WERI-Rb-1 (cell line): ENCODE measurements around the gene PCBP1.
"Not testable (repeated sequence)": the region's sequence is repeated elsewhere in the genome, so short reads cannot be mapped to it uniquely, and the experiment has no call there.

Experiments
- DNase-seq: peaks from one replicate; pipeline ENCODE4 v3.0.0-alpha.2; 2020
- H3K27ac ChIP-seq: fragments of 250-450 bp; sonication (Bioruptor Pico); 2 replicates; pipeline ENCODE4 v1.5.1; 2020; ENCODE audit warnings: mild to moderate bottlenecking, moderate library complexity
- H3K27me3 ChIP-seq: fragments of 250-450 bp; sonication (Bioruptor Pico); 2 replicates; pipeline ENCODE4 v1.5.1; 2021; ENCODE audit warnings: mild to moderate bottlenecking, low read depth, moderate library complexity; ENCODE audit not compliant: insufficient read depth, severe bottlenecking
- H3K36me3 ChIP-seq: fragments of 250-450 bp; sonication (Bioruptor Pico); 2 replicates; pipeline ENCODE4 v1.5.1; 2020; ENCODE audit warnings: mild to moderate bottlenecking, moderate library complexity
- H3K4me3 ChIP-seq: 2 replicates; pipeline ENCODE4 v1.5.1; 2011; ENCODE audit warnings: low read depth, mild to moderate bottlenecking, control low read depth, low read length
- H3K9me3 ChIP-seq: fragments of 250-450 bp; sonication (Bioruptor Pico); 2 replicates; pipeline ENCODE4 v1.5.1; 2021; ENCODE audit warnings: mild to moderate bottlenecking, moderate library complexity; ENCODE audit not compliant: severe bottlenecking
- TF ChIP-seq, protein P1 (sequence below): IDR thresholded peaks from 2 replicates; pipeline ENCODE4 v1.5.1; 2011; ENCODE audit warnings: low read depth, mild to moderate bottlenecking, control low read depth, inconsistent platforms, low read length

Gene PCBP1

GRCh38 chr2:70049255-70049654, 38.0 kb upstream of the PCBP1 start:
- Histone ChIP-seq H3K9me3 (no peaks in the 10 kb centered on the region), H3K36me3 (peaks cover 79% of the 10 kb centered on the region), H3K27me3 (no peaks in the 10 kb centered on the region), H3K27ac (no peak overlapping the region), H3K4me3 (no peak overlapping the region)
- TF ChIP-seq, protein P1, sequence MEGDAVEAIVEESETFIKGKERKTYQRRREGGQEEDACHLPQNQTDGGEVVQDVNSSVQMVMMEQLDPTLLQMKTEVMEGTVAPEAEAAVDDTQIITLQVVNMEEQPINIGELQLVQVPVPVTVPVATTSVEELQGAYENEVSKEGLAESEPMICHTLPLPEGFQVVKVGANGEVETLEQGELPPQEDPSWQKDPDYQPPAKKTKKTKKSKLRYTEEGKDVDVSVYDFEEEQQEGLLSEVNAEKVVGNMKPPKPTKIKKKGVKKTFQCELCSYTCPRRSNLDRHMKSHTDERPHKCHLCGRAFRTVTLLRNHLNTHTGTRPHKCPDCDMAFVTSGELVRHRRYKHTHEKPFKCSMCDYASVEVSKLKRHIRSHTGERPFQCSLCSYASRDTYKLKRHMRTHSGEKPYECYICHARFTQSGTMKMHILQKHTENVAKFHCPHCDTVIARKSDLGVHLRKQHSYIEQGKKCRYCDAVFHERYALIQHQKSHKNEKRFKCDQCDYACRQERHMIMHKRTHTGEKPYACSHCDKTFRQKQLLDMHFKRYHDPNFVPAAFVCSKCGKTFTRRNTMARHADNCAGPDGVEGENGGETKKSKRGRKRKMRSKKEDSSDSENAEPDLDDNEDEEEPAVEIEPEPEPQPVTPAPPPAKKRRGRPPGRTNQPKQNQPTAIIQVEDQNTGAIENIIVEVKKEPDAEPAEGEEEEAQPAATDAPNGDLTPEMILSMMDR: no peak
- no peak for DNase-seq

- Histone ChIP-seq H3K36me3 (peaks cover 86% of the 10 kb centered on the region), H3K27ac (no peak overlapping the region)
These were observed 36.4 kb upstream of the PCBP1 start for GRCh38 chr2:70050631-70051425.

GRCh38 chr2:70055259-70055658, 32.0 kb upstream of the PCBP1 start:
- not testable (repeated sequence) for H3K9me3 ChIP-seq

More at GRCh38 chr2:70050631-70051425, 36.4 kb upstream of the PCBP1 start:
- H3K4me3 ChIP-seq: no peak overlapping the region
- no peaks in the 10 kb centered on the region for H3K9me3 ChIP-seq
- H3K27me3 ChIP-seq: no peaks in the 10 kb centered on the region
- TF ChIP-seq, protein P1: no peak
- DNase-seq: no peak

DNA sequence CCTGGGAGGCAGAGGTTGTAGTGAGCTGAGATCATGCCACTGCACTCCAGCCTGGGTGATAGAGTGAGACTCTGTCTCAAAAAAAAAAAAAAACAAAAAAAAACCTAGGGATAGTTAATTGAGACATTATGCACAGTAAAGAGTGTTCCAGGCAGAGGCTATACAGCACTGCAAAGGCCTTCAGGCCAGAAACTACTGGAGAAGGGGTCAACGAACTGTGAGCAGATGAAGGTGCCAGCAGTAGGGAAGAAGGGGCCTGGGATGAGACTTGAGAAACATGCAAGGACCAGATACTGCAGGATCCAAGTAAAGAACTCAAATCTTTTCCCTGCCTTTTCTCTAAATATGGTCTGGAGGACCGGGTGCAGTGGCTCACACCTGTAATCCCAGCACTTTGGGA, 26.0 kb upstream of the PCBP1 start:
- H3K36me3 ChIP-seq: peaks cover 83% of the 10 kb centered on the region
- TF ChIP-seq, protein P1: no peak

More at GRCh38 chr2:70055259-70055658, 32.0 kb upstream of the PCBP1 start:
- H3K4me3 ChIP-seq, H3K27me3 ChIP-seq, DNase-seq, H3K27ac ChIP-seq: not testable (repeated sequence)
- H3K36me3 ChIP-seq: peaks cover 91% of the 10 kb centered on the region

DNA sequence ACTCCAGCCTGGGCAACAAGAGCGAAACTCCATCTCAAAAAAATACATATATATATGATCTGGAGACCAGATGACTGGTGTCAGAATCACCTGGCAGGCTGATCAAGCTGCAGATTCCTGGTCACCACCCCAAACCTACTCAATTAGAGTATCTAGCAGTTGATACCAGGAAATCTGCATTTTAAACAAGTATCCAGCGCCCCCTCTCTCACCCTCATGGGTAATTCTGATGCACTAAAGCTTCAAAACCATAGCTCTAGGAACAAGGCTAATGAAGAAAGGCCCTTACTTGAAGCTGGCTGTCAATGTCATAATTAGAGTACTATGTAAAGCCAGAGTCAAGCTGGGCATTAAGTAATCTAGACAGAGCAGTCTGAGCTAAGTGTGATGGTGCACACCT, 25.0 kb upstream of the PCBP1 start:
- no peak for DNase-seq
- H3K27ac ChIP-seq: no peak overlapping the region
- peaks cover 9% of the 10 kb centered on the region for H3K9me3 ChIP-seq
- no peaks in the 10 kb centered on the region for H3K27me3 ChIP-seq
- TF ChIP-seq, protein P1: no peak
- H3K4me3 ChIP-seq: no peak overlapping the region
- H3K36me3 ChIP-seq: peaks cover 84% of the 10 kb centered on the region

More for the DNA sequence above, 26.0 kb upstream of the PCBP1 start:
- no peak for DNase-seq
- Histone ChIP-seq H3K9me3 (peaks cover 9% of the 10 kb centered on the region), H3K27ac (no peak overlapping the region), H3K4me3 (no peak overlapping the region), H3K27me3 (no peaks in the 10 kb centered on the region)

GRCh38 chr2:70068119-70068518, 19.2 kb upstream of the PCBP1 start:
- Histone ChIP-seq H3K27me3 (no peaks in the 10 kb centered on the region), H3K4me3 (no peak overlapping the region), H3K9me3 (no peaks in the 10 kb centered on the region), H3K36me3 (peaks cover 75% of the 10 kb centered on the region), H3K27ac (no peak overlapping the region)
- no peak for DNase-seq
- TF ChIP-seq, protein P1: no peak
